Ovary (tissue), 9 donors: ENCODE results near the gene INPP5A. TPM values are rescaled to one million over a fixed set of nuclear protein-coding genes. Genes with fewer than 3 reads are reported as not detected.

Experiments used
- DNase-seq, 5 donors: peaks; one replicate each; pipeline ENCODE4 v3.0.0-alpha.2; 2019 to 2020
- H3K27ac ChIP-seq, 2 donors: fragments of 200-600 bp; one replicate each; pipeline versions ENCODE4 v1.5.1 to v1.8.0; 2019 to 2022
- H3K27me3 ChIP-seq: fragments of 200-600 bp; one replicate; pipeline ENCODE4 v1.8.0; 2022
- H3K36me3 ChIP-seq: fragments of 200-600 bp; sonication (generic); one replicate; pipeline ENCODE4 v1.5.1; 2019
- H3K4me1 ChIP-seq: one replicate; pipeline ENCODE4 v1.8.1; 2013; ENCODE audit warnings: mild to moderate bottlenecking, moderate library complexity; ENCODE audit not compliant: insufficient read depth
- H3K4me3 ChIP-seq: fragments of 200-600 bp; sonication (generic); one replicate; pipeline ENCODE4 v1.5.1; 2017
- H3K9me3 ChIP-seq, 2 donors: fragments of 200-600 bp in 1 of 2; sonication (generic) in 1 of 2; one replicate each; pipeline versions ENCODE4 v1.5.1 to v1.8.1; 2013 to 2019; ENCODE audit warnings: mild to moderate bottlenecking in 1 of 2, moderate library complexity in 1 of 2
- CTCF ChIP-seq, 3 donors: fragments of 450-650 bp in 2 of 3; fragments of 200-600 bp in 1 of 3; IDR thresholded peaks; one replicate each; pipeline versions ENCODE4 v1.5.1 to v1.8.0; 2016 to 2022; ENCODE audit warnings: antibody characterized with exemption in 3 of 3, mild to moderate bottlenecking in 1 of 3
- EP300 ChIP-seq: sonication (generic); formaldehyde crosslinking; IDR thresholded peaks from one replicate; pipeline ENCODE4 v1.6.1; 2017; ENCODE audit warnings: antibody characterized with exemption
- POLR2A ChIP-seq: fragments of 450-650 bp; IDR thresholded peaks from one replicate; pipeline ENCODE4 v1.6.1; 2017; ENCODE audit warnings: antibody characterized with exemption, mild to moderate bottlenecking, moderate library complexity
- WGBS, 3 donors: extraction: QIAGEN DNeasy Blood & Tissue Kit in 1 of 3; methylation state at CpG; one replicate each; pipeline versions ENCODE4 v1.1.5 to v1.1.7; 2013 to 2017; 5-methylcytosine and 5-hydroxymethylcytosine counted together
- intact Hi-C, 4 donors: fragments of 100-400 bp; cut with DNase I; formaldehyde crosslinking; loops; one replicate each; pipeline versions ENCODE4 v1.11.0 to v1.15.1; 2022 to 2023
- polyA plus RNA-seq, 2 donors: library from polyadenylated mRNA; stranded (reverse); fragments of 200-250 nt in 1 of 2; fragments of 350-450 nt in 1 of 2; fragmentation: Illumina TruSeq in 1 of 2; extraction: RNeasy Lipid Tissue Mini Kit (QIAGEN cat#74804) in 1 of 2; gene quantifications; one replicate each; pipeline ENCODE4 v1.2.3, GENCODE V29; 2013 to 2014
- total RNA-seq, 7 donors: library from RNA; depleted of rRNA in 2 of 7; stranded (reverse); fragments of >200 nt in 2 of 7; fragmentation: NEBNext Ultra II Directional in 3 of 7; extraction: Animal tissue kit (Norgen Biotek cat#: 25700) in 3 of 7; gene quantifications; one replicate each; pipeline versions ENCODE4 v1.1.0 to v1.2.4, GENCODE V29; 2016 to 2023
- donor health status: DM: no; HTN: no; CAD: no; lungs with moderate emphysema.
- donor health status: DM: no; HTN: no; CAD: no.
- donor health status: Bipolar disorder and iron deficiency.
- donor health status: DM: yes; HTN: yes; CAD: no.
- donor health status: DM: no; HTN: no; CAD: no.
- donor health status: DM: yes; HTN: yes; CAD: no.

INPP5A gene
- total and polyA plus RNA-seq, 9 donors: 19.8 to 41.2 (median 35.3) TPM

GRCh38 chr10:132664407-132664806 is 126.8 kb downstream of the INPP5A start:
- Histone ChIP-seq H3K27me3 (no peaks in the 10 kb centered on the region), H3K27ac (no peak overlapping the region), H3K9me3 (no peaks in the 10 kb centered on the region), H3K4me3 (no peak overlapping the region), H3K4me1 (no peaks in the 10 kb centered on the region), H3K36me3 (no peaks in the 10 kb centered on the region)
- intact Hi-C loops: no loop called here
- WGBS, 3 donors: 87 to 88% (median 88%) methylated on average over 6 of the region's 6 CpGs
- DNase-seq: peak in 1 of 5 donors; percentile 7
- TF ChIP-seq POLR2A (no peak), CTCF (IDR thresholded peaks at IDR 0.05) (no peak), EP300 (no peak)

DNA sequence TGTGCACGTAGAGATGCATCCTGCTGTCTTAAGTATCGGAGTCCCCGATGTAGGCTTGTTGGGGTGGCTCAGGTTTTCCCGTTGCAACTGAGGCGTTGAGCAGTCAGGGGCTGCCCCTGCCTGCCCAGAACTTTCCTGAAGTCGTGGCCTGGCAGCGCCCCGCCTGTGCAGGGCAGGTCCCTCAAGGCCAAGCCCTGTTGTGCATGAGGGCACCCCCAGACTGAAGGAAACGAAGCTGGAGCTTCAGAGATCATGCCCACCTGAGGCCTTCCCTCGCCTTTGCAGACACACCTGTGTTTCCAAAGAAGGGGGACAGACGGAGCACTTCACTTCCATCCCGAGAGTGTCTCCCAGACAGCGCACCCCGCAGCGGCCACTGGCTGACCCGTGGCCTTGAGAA is 127.3 kb downstream of the INPP5A start:
- no peaks in the 10 kb centered on the region for H3K9me3 ChIP-seq
- no peaks in the 10 kb centered on the region for H3K36me3 ChIP-seq
- no peak for TF ChIP-seq POLR2A
- no peak for TF ChIP-seq CTCF (IDR thresholded peaks at IDR 0.05)
- no peak for TF ChIP-seq EP300
- no peaks in the 10 kb centered on the region for H3K27me3 ChIP-seq
- intact Hi-C loops: no loop called here
- H3K4me1 ChIP-seq: no peaks in the 10 kb centered on the region
- WGBS, 3 donors: 89 to 93% (median 93%) methylated on average over 16 of the region's 16 CpGs
- H3K4me3 ChIP-seq: no peak overlapping the region
- H3K27ac ChIP-seq: no peak overlapping the region
- peak in 1 of 5 donors; percentile 6 for DNase-seq

DNA sequence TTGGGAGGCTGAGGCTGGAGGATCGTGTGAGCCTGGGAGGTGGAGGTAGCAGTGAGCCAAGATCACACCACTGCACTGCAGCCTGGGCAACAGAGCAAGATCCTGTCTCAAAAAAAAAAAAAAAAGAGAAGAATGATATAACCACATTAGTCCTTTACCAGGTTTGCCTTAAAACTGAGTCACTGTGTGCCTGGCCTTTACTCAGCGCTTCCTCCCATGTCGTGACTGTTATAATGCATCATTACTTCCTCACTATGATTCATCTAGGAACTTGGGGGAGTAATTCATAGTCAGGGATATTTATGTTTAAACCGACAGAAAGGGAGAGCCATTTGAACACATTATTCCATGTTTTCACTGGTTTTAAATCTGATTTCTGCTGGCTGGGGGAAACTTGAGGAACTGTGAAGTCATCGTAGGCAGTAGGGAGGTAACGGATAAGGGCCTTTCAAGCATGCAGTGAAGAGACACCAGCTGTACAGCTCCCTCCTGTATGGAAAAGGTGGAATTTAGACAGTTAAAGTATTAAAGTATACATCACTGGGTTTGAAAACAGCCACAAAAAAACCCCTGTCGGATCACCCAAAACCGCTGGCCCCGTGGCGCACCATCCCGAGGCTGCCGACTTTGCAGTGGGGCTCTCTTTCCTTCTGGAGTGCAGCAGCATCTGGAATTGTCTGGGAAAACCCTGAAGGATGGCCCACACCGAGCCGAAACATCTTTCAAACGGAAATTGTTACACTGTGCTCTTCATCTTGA is 128.5 kb downstream of the INPP5A start:
- no peak for TF ChIP-seq EP300
- no peak for TF ChIP-seq CTCF (IDR thresholded peaks at IDR 0.05)
- TF ChIP-seq POLR2A: no peak
- 41 to 68% (median 52%) methylated on average over 15 of the region's 15 CpGs for WGBS, 3 donors
- H3K4me1 ChIP-seq: no peaks in the 10 kb centered on the region
- no peaks in the 10 kb centered on the region for H3K9me3 ChIP-seq
- H3K27ac ChIP-seq: no peak overlapping the region
- DNase-seq: peak in 1 of 5 donors; percentile 3
- no peaks in the 10 kb centered on the region for H3K36me3 ChIP-seq
- intact Hi-C loops: no loop called here
- no peak overlapping the region for H3K4me3 ChIP-seq
- no peaks in the 10 kb centered on the region for H3K27me3 ChIP-seq

DNA sequence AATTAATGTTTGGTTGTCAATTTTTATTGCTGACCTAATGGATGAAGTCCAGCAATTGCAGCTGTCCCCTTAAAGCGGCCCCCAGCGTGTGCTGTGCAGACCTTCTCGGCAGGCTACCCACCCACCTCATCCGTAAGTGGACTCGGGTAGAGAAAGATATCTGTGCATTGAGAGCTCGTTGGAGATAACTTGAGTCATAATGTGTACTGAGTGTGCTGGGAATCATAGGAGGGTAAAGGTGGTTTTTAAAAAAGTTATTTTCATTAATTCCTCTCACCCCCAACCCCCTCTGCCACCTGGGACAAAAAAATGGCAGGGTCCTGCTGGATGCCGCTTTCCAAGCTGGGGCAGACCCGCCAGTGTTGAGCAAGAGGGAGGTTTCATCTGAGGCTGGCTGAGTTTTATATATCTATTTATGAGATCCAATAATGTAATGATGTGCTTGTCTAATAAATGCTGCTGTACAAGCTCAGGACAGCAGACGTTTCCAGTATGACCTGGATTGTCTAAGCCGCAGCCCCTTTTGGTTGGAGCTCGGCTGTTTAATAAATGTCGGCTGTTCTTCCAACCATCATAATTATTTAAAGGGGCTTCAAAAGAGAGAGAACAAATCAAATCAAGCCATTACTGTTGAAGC is 129.2 kb downstream of the INPP5A start:
- TF ChIP-seq CTCF (IDR thresholded peaks at IDR 0.05) (no peak), EP300 (no peak), POLR2A (no peak)
- intact Hi-C loops: no loop called here
- H3K4me3 ChIP-seq: no peak overlapping the region
- no peak overlapping the region for H3K27ac ChIP-seq
- no peaks in the 10 kb centered on the region for H3K4me1 ChIP-seq
- peak in 1 of 5 donors; percentile 4 for DNase-seq
- no peaks in the 10 kb centered on the region for H3K36me3 ChIP-seq
- H3K27me3 ChIP-seq: no peaks in the 10 kb centered on the region
- H3K9me3 ChIP-seq: no peaks in the 10 kb centered on the region
- WGBS, 3 donors: 71 to 84% (median 78%) methylated on average over 12 of the region's 12 CpGs
